HG02885 (cell line): ENCODE results near the gene CITED1.

Experiments
- ATAC-seq: cut with Tn5 transposase; IDR thresholded peaks from one replicate; pipeline ENCODE4 v1.9.1; 2021; ENCODE audit warnings: mild to moderate bottlenecking; ENCODE audit not compliant: unreplicated experiment, poor library complexity

The CITED1 gene

GRCh38 chrX:72309297-72310071, 3.8 kb upstream of the CITED1 start:
- no peak for ATAC-seq

- no peak for ATAC-seq
Observed at GRCh38 chrX:72308566-72309296, 3.0 kb upstream of the CITED1 start.

DNA sequence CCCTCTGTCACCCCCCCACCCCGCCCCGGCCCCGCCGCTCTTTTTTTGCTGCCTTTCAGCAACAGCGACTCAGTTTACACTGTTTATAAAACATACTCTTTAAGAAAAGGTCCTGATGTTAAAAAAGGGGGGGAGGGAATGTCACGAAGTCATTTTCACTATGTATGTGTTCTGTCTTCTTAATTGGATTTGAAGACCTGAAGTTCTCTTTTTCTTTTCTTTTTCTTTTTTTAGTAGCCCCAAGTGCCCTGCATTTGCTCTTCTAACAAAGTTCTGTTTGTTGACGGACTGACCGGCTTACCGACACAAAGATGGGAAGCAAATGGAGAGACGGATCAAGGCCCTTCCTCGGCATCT, 2.5 kb upstream of the CITED1 start:
- no peak for ATAC-seq

- no peak for ATAC-seq
Observed at GRCh38 chrX:72307646-72308051, 1.9 kb upstream of the CITED1 start.

DNA sequence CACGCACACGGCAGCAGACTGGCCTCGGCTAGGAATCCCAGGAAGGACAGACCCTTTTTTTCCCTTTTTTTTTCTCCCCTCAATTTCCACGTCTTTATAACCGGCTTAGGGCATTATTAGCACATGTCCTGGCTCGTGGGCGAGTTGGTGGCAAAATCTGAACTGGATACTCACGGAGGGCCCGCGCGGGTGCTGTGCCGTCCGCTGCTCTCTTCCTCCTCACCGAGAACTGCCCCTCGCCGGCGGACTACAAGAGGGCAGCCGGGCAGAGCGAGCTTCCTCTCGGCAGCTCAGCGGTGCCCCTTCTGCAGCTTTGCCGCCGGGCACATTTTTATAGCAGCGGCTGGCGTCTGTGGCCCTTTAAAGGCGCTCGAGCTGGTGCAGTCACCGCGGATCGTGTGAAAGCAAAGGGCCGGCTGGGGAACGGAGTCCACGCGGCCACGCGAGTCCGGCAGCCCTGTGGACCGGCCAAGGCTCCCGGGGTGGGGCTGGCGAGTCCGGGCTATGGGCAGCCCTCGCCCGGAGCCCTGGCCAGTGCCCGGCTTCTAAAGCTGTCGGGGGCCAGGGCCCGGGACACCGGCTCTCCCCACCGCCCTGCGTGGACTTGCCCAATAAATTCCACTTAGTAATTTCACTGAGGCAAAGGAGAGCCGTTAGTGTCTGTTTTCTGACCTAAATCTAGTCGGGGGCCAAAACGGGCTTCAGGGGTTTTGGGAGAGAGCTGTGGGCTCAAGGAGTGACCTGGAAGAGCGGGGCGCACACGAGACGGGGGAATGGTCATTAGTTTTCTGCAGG, 1.3 kb upstream of the CITED1 start:
- peak; percentile 58 for ATAC-seq

DNA sequence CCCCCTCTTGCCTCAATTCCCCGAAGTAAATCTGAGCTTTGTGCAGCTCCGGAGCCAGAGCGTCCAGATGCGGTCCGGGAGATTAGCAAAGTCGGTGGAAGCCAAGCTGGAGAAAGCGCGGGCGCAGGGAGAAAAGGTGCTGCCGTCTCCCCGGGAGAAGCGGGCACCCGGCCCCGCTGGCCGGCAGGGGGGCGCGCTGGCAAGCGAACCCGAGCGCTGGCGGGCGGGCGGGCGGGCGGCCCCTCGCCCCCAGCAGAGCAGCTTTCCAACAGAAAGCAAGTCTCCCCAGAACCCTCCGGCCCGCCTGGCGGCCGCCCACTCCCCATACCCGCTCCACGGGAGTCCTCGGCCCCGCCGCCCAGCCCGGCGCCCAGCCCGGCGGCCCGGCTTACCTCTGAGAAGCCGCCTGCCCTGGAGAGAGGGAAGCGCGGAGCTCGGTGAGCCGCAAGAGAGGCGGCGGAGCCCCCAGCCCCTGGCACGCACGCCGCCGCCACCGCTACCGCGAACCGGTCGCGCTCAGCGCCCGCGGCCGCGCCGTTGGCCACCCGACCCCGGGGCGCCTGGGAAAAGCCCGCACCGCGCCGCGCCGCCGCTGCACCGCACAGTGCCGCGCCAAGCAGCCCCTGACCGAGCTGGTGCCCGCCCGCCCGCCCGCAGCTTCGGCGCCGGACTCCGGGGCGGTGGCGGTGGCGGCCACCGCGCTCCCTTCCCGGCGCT, 529 bp upstream of the CITED1 start:
- peak; percentile 21 for ATAC-seq

DNA sequence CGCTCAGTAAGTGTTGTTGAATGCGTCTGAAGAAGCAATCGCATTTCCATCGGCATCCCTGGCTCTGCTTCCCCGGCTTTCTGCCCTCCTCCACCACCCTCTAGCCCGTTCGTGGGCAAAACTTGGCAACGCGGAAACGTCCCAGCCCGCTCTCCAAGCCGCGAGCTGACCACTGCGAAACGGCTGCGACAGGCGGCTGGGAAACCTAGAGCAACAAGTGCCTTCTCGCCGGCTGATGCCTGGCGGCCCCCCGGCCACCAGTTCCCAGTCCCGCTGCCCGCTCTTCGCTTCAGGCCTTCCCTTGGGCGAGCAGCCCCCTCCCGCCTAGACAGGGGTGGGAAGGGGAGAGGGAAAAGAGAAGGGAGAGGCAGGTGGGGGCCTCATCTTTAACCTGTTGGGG, 837 bp downstream of the CITED1 start:
- no peak for ATAC-seq

GRCh38 chrX:72301781-72302180, 3.9 kb downstream of the CITED1 start:
- ATAC-seq, result no peak

- no peak for ATAC-seq
Observed at GRCh38 chrX:72299891-72300630, 5.7 kb downstream of the CITED1 start.

- ATAC-seq, result no peak
Observed at GRCh38 chrX:72297953-72298730, 7.6 kb downstream of the CITED1 start.

DNA sequence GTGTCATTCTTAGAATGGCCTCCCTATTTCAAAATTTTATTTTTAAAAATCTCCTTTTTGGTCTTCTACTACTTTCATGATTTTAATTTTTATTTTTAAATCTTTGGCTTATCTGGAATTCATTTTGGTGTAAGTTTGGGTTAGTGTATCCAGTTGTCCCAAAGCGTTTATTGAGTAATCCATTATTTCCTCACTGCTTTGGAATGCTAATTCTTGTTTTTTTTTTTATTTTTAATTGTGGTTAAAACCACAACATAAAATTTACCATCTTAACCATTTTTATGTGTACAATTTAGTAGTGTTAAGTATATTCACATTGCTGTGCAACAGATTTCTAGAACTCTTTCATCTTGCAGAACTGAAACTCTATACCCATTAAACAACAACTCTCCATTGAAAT, 8.7 kb downstream of the CITED1 start:
- ATAC-seq, result no peak

GRCh38 chrX:72295745-72296144, 10.0 kb downstream of the CITED1 start:
- ATAC-seq, result no peak

DNA sequence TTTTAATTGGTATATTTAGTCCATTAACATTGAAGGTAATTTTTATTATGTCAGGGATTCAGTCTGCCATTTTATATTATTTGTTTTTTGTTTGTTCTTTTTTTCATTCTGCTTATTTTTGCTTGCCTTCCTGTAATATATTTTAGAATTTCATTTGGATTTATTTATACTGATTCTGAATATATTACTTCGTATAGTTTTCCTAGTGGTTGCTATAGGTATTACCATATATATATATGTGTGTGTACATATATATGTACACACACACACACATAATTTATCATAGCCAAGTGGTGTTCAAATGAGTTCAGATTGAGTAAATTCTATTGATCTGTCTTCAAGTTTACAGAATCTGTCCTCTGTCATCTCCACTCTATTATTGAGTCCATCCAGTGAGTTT, 11.2 kb downstream of the CITED1 start:
- ATAC-seq, result no peak

DNA sequence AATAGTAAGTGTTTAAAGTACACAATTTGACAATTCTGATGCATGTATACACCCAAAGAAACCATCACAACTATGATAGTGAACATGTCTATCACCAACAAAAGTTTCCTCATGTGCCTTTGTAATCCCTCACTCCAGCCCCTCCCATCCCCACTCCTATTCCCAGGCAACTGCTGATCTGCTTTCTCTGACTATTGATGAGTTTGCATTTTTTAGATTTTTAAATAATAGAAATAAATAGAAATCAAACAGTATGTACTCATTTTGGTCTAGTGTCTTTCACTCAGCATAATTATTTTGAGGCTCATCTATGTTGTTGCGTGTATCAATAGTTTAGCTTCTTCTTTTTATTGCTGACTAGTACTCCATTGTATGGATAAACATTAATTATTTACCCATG, 23.4 kb downstream of the CITED1 start:
- no peak for ATAC-seq

GRCh38 chrX:72280321-72280845, 25.3 kb downstream of the CITED1 start:
- no peak for ATAC-seq

GRCh38 chrX:72276478-72276953, 29.2 kb downstream of the CITED1 start:
- no peak for ATAC-seq

GRCh38 chrX:72274526-72274925, 31.2 kb downstream of the CITED1 start:
- ATAC-seq, result no peak

DNA sequence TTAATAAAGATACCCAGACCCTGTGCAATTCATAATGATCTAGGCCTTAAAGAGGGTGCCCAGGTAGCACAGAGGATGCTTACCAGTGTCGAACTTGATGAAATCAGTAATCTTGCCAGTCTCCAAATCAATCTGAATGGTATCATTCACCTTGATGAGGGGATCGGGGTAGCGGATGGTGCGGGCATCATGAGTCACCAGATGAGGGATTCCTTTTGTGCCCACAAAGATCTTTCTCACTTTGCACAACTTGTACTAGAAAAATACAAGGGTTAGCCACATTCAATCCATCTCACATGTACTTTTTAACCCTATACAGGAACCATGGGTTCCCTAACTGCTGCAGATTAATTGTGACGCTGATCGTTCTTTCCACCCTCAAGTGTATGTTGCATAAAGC, 32.0 kb downstream of the CITED1 start:
- no peak for ATAC-seq

GRCh38 chrX:72272868-72273267, 32.8 kb downstream of the CITED1 start:
- ATAC-seq, result no peak
